IMR-90 (cell line): Measurements from ENCODE around the gene SLC30A10. TPM values are rescaled to one million over a fixed set of nuclear protein-coding genes. Genes with fewer than 3 reads are reported as not detected.

Experiments
- ATAC-seq: fragments of 200-7000 bp; cut with Tn5 transposase; 2 replicates; pipeline ENCODE4 v1.9.1; 2020; ENCODE audit warnings: low read depth, mild to moderate bottlenecking, moderate library complexity
- BruUV-seq: library from RNA; stranded (reverse); fragments of 400-500 nt; replicated peaks from 2 replicates; lab custom pipeline; 2021; lab: Mats Ljungman, UMichigan
- CTCF ChIA-PET: fragments of 300-600 bp; formaldehyde crosslinking; extraction: SDS; loops from one replicate; lab custom pipeline; 2021; ENCODE audit warnings: antibody characterized with exemption; lab: Yijun Ruan, JAX
- POLR2A ChIA-PET: fragments of 300-600 bp; sonication (Branson Sonifier 250); formaldehyde crosslinking; loops from one replicate; lab custom pipeline; 2022; ENCODE audit warnings: antibody characterized with exemption; ENCODE audit not compliant: unreplicated experiment; lab: Charles Lee
- DNase-seq: peaks from one replicate; pipeline ENCODE4 v3.0.0; 2013
- H2AFZ ChIP-seq: replicated peaks from 2 replicates; pipeline ENCODE3; 2013; ENCODE audit warnings: low read length, mild to moderate bottlenecking; ENCODE audit not compliant: poor library complexity
- H2AK5ac ChIP-seq: 2 replicates; pipeline ENCODE4 v1.6.1; 2013; ENCODE audit warnings: low read depth, low read length, inconsistent platforms
- H2AK9ac ChIP-seq: replicated peaks from 2 replicates; pipeline ENCODE3; 2013; ENCODE audit warnings: mild to moderate bottlenecking, low read depth, low read length, moderate library complexity; ENCODE audit not compliant: poor library complexity
- H2BK120ac ChIP-seq: 2 replicates; pipeline ENCODE4 v1.6.1; 2013; ENCODE audit warnings: low read depth, low read length, inconsistent platforms
- H2BK15ac ChIP-seq: 3 replicates; pipeline ENCODE4 v1.6.1; 2013; ENCODE audit warnings: low read depth, low read length, inconsistent platforms
- H2BK20ac ChIP-seq: 2 replicates; pipeline ENCODE4 v1.6.1; 2013; ENCODE audit warnings: low read depth, mild to moderate bottlenecking, inconsistent platforms, low read length, moderate library complexity
- H2BK5ac ChIP-seq: 2 replicates; pipeline ENCODE4 v1.6.1; 2013; ENCODE audit warnings: mild to moderate bottlenecking, low read depth, low read length, inconsistent platforms; ENCODE audit not compliant: poor library complexity, severe bottlenecking
- H3K14ac ChIP-seq: replicated peaks from 2 replicates; pipeline ENCODE4 v1.6.1; 2013; ENCODE audit warnings: low read depth, low read length, inconsistent platforms
- H3K18ac ChIP-seq: 2 replicates; pipeline ENCODE4 v1.6.1; 2013; ENCODE audit warnings: low read depth, low read length, control low read depth
- H3K23ac ChIP-seq: 2 replicates; pipeline ENCODE4 v1.6.1; 2013; ENCODE audit warnings: low read depth, low read length, inconsistent platforms
- H3K27ac ChIP-seq: 2 replicates; pipeline ENCODE4 v1.5.1; 2013; ENCODE audit warnings: mild to moderate bottlenecking, control low read depth, low read length; ENCODE audit not compliant: insufficient read depth
- H3K27me3 ChIP-seq: 2 replicates; pipeline ENCODE4 v1.6.1; 2013; ENCODE audit warnings: low read length; ENCODE audit not compliant: control insufficient read depth, insufficient read depth
- H3K36me3 ChIP-seq: 2 replicates; pipeline ENCODE4 v1.6.1; 2013; ENCODE audit warnings: low read length, mixed read lengths; ENCODE audit not compliant: control insufficient read depth, insufficient read depth
- H3K4ac ChIP-seq: 2 replicates; pipeline ENCODE4 v1.6.1; 2013; ENCODE audit warnings: low read depth, low read length, inconsistent platforms
- H3K4me1 ChIP-seq: 2 replicates; pipeline ENCODE4 v1.6.1; 2013; ENCODE audit warnings: low read length, mixed read lengths; ENCODE audit not compliant: control insufficient read depth, insufficient read depth
- H3K4me2 ChIP-seq: 2 replicates; pipeline ENCODE4 v1.6.1; 2013; ENCODE audit warnings: low read depth, mild to moderate bottlenecking, control low read depth, low read length, moderate library complexity
- H3K4me3 ChIP-seq: 2 replicates; pipeline ENCODE4 v1.5.1; 2013; ENCODE audit warnings: low read depth, mild to moderate bottlenecking, control low read depth, low read length, moderate library complexity; ENCODE audit not compliant: insufficient read depth
- H3K56ac ChIP-seq: 2 replicates; pipeline ENCODE4 v1.6.1; 2013; ENCODE audit warnings: low read length, inconsistent platforms; ENCODE audit not compliant: insufficient read depth; ENCODE audit errors: extremely low read depth
- H3K79me1 ChIP-seq, 2 experiments: 2 replicates each; pipeline ENCODE4 v1.6.1; 2013; ENCODE audit warnings: low read length in 2 of 2, inconsistent platforms in 1 of 2, low read depth in 1 of 2
- H3K9ac ChIP-seq: 2 replicates; pipeline ENCODE4 v1.6.1; 2013; ENCODE audit warnings: low read depth, low read length, control low read depth
- H3K9me1 ChIP-seq: 2 replicates; pipeline ENCODE4 v1.6.1; 2013; ENCODE audit warnings: low read length, inconsistent platforms; ENCODE audit not compliant: insufficient read depth
- H3K9me3 ChIP-seq: 2 replicates; pipeline ENCODE4 v1.6.1; 2013; ENCODE audit warnings: low read length; ENCODE audit not compliant: control insufficient read depth, insufficient read depth
- H4K20me1 ChIP-seq: 2 replicates; pipeline ENCODE4 v1.6.1; 2013; ENCODE audit warnings: low read length, inconsistent platforms; ENCODE audit not compliant: insufficient read depth
- H4K5ac ChIP-seq: 2 replicates; pipeline ENCODE4 v1.6.1; 2013; ENCODE audit warnings: mild to moderate bottlenecking, low read depth, low read length, control low read depth
- H4K8ac ChIP-seq, 2 experiments: 2 replicates each; pipeline ENCODE4 v1.6.1; 2013; ENCODE audit warnings: low read depth in 2 of 2, low read length in 2 of 2, control low read depth in 1 of 2, inconsistent platforms in 1 of 2
- H4K91ac ChIP-seq: 2 replicates; pipeline ENCODE4 v1.6.1; 2013; ENCODE audit warnings: low read depth, low read length, inconsistent platforms; ENCODE audit not compliant: insufficient read depth
- BHLHE40 ChIP-seq: fragments of 150-350 bp; IDR thresholded peaks from 2 replicates; pipeline ENCODE4 v1.6.1; 2016; ENCODE audit warnings: mild to moderate bottlenecking, low read depth, low read length
- CEBPB ChIP-seq: IDR thresholded peaks from 2 replicates; pipeline ENCODE4 v1.6.1; 2012; ENCODE audit warnings: low read depth, low read length, improper control_type of control experiment
- CHD1 ChIP-seq: IDR thresholded peaks from 2 replicates; pipeline ENCODE4 v1.6.1; 2012; ENCODE audit warnings: low read depth, low read length, improper control_type of control experiment
- CTCF ChIP-seq: conservative IDR thresholded peaks from 2 replicates; pipeline ENCODE4 v1.5.1; 2012; ENCODE audit warnings: mild to moderate bottlenecking, low read depth, low read length, improper control_type of control experiment
- ELK1 ChIP-seq: fragments of 150-350 bp; IDR thresholded peaks from 2 replicates; pipeline ENCODE4 v1.6.1; 2016; ENCODE audit warnings: low read depth, mild to moderate bottlenecking, low read length, moderate library complexity, borderline replicate concordance
- FOS ChIP-seq: fragments of 150-350 bp; IDR thresholded peaks from 2 replicates; pipeline ENCODE4 v1.6.1; 2016; ENCODE audit warnings: low read depth, low read length
- MAFK ChIP-seq: IDR thresholded peaks from 2 replicates; pipeline ENCODE4 v1.6.1; 2012; ENCODE audit warnings: low read depth, low read length, improper control_type of control experiment
- MAZ ChIP-seq: IDR thresholded peaks from 2 replicates; pipeline ENCODE4 v1.6.1; 2012; ENCODE audit warnings: low read depth, mild to moderate bottlenecking, low read length, improper control_type of control experiment, moderate library complexity, borderline replicate concordance
- MXI1 ChIP-seq: IDR thresholded peaks from 2 replicates; pipeline ENCODE4 v1.6.1; 2012; ENCODE audit warnings: low read depth, mild to moderate bottlenecking, low read length, moderate library complexity, borderline replicate concordance
- NFE2L2 ChIP-seq: fragments of 150-350 bp; IDR thresholded peaks from 2 replicates; pipeline ENCODE4 v1.6.1; 2016; ENCODE audit warnings: low read depth, mild to moderate bottlenecking, low read length
- POLR2A ChIP-seq: IDR thresholded peaks from 2 replicates; pipeline ENCODE4 v1.6.1; 2012; ENCODE audit warnings: mild to moderate bottlenecking, low read depth, low read length
- RAD21 ChIP-seq: IDR thresholded peaks from 2 replicates; pipeline ENCODE4 v1.6.1; 2012; ENCODE audit warnings: low read length, improper control_type of control experiment
- RCOR1 ChIP-seq: IDR thresholded peaks from 2 replicates; pipeline ENCODE4 v1.6.1; 2012; ENCODE audit warnings: mild to moderate bottlenecking, low read length, improper control_type of control experiment; ENCODE audit not compliant: insufficient replicate concordance
- RFX5 ChIP-seq: IDR thresholded peaks from 2 replicates; pipeline ENCODE4 v1.8.0; 2012; ENCODE audit warnings: low read depth, mild to moderate bottlenecking, low read length, moderate library complexity
- SMC3 ChIP-seq: fragments of 150-350 bp; IDR thresholded peaks from 2 replicates; pipeline ENCODE4 v1.6.1; 2016; ENCODE audit warnings: low read depth, mild to moderate bottlenecking, antibody characterized with exemption, low read length, moderate library complexity
- USF2 ChIP-seq: fragments of 150-350 bp; IDR thresholded peaks from 2 replicates; pipeline ENCODE4 v1.6.1; 2017; ENCODE audit warnings: mild to moderate bottlenecking, antibody characterized with exemption, low read length, low read depth
- WGBS, 2 experiments: methylation state at CpG; one replicate each; pipeline versions ENCODE4 v1.1.5 to v1.1.7; 2013; ENCODE audit warnings: missing lambda C conversion rate in 2 of 2; ENCODE audit not compliant: insufficient read length in 1 of 2; ENCODE audit errors: extremely low coverage in 2 of 2; 5-methylcytosine and 5-hydroxymethylcytosine counted together
- dilution Hi-C: fragments of 300-500 bp; cut with HindIII; formaldehyde crosslinking; loops from one replicate; pipeline ENCODE4 v1.14.3; 2018; ENCODE audit warnings: low sequenced_read_pairs; ENCODE audit not compliant: unreplicated experiment
- in situ Hi-C: fragments of 300-500 bp; cut with MboI; formaldehyde crosslinking; loops from 3 replicates; pipeline ENCODE4 v1.14.3; 2019; ENCODE audit warnings: low sequenced_read_pairs, inconsistent platforms, mixed read lengths
- intact Hi-C: fragments of 100-400 bp; cut with micrococcal nuclease; formaldehyde crosslinking; loops from 2 replicates; pipeline ENCODE4 v1.10.0; 2022
- polyA plus RNA-seq, 3 experiments: library from polyadenylated mRNA; depleted of rRNA; stranded (reverse); fragments of >200 nt; gene quantifications; 2 replicates each; pipeline ENCODE4 v1.2.3, GENCODE V29; 2012; ENCODE audit warnings: low replicate concordance in 1 of 3
- total RNA-seq: library from RNA; depleted of rRNA; stranded (reverse); fragments of >200 nt; gene quantifications from 2 replicates; pipeline ENCODE4 v1.2.3, GENCODE V29; 2012

The SLC30A10 gene
- total and polyA plus RNA-seq, 2 of the 4 experiments (the other 2 are of a cell fraction): not detected

- no peak overlapping the region for H2AFZ ChIP-seq
- no peak overlapping the region for H4K5ac ChIP-seq
- in situ Hi-C loops: no loop called here
- no TSS peak for BruUV-seq
- CTCF ChIA-PET: no interaction called here
- H2BK15ac ChIP-seq: no peak overlapping the region
- ATAC-seq (no peak), DNase-seq (no peak)
- no peaks in the 10 kb centered on the region for H4K20me1 ChIP-seq
- H3K4ac ChIP-seq: no peak overlapping the region
- WGBS, 2 experiments: no CpG with 5 or more reads among the region's 1 CpG
- H3K79me1 ChIP-seq: no peaks in the 10 kb centered on the region
- no peak overlapping the region for H4K8ac ChIP-seq
- no peak overlapping the region for H3K27ac ChIP-seq
- no peaks in the 10 kb centered on the region for H3K9me1 ChIP-seq
- no peak overlapping the region for H2AK5ac ChIP-seq
- H3K14ac ChIP-seq: no peak overlapping the region
- no peak overlapping the region for H2AK9ac ChIP-seq
- dilution Hi-C loops: no loop called here
- no peak overlapping the region for H2BK20ac ChIP-seq
- H3K4me1 ChIP-seq: no peaks in the 10 kb centered on the region
- TF ChIP-seq CEBPB (no peak), MAZ (no peak), CTCF (no peak), MXI1 (no peak), RAD21 (no peak), POLR2A (no peak), FOS (no peak), MAFK (no peak), RFX5 (no peak), CHD1 (no peak), SMC3 (no peak), NFE2L2 (no peak), RCOR1 (no peak), ELK1 (no peak), BHLHE40 (no peak), USF2 (no peak)
- H3K36me3 ChIP-seq: no peaks in the 10 kb centered on the region
- intact Hi-C loops: no loop called here
- no peaks in the 10 kb centered on the region for H3K27me3 ChIP-seq
- no peak overlapping the region for H3K9ac ChIP-seq
- H3K18ac ChIP-seq: no peak overlapping the region
- H3K23ac ChIP-seq: no peak overlapping the region
- POLR2A ChIA-PET: no interaction called here
- H3K4me2 ChIP-seq: no peak overlapping the region
- no peaks in the 10 kb centered on the region for H3K9me3 ChIP-seq
- no peak overlapping the region for H3K4me3 ChIP-seq
- no peak overlapping the region for H3K56ac ChIP-seq
- H2BK120ac ChIP-seq: no peak overlapping the region
- H2BK5ac ChIP-seq: no peak overlapping the region
- no peak overlapping the region for H4K91ac ChIP-seq
These were observed 28.2 kb downstream of the SLC30A10 start for GRCh38 chr1:219900201-219900600.
